Large intestine (tissue), 3 donors: ENCODE results near the gene MGP. TPM values are rescaled to one million over a fixed set of nuclear protein-coding genes. Genes with fewer than 3 reads are reported as not detected.

Experiments used
- DNase-seq, 2 donors: peaks; one replicate each; pipeline versions ENCODE4 v3.0.0 to v3.0.0-alpha.2; 2013
- H3K27ac ChIP-seq: one replicate; pipeline ENCODE4 v1.5.1; 2013; ENCODE audit warnings: low read length
- H3K27me3 ChIP-seq: 2 replicates; pipeline ENCODE4 v1.6.1; 2013; ENCODE audit warnings: low read length; ENCODE audit not compliant: control insufficient read depth, insufficient read depth
- H3K36me3 ChIP-seq: 2 replicates; pipeline ENCODE4 v1.6.1; 2013; ENCODE audit warnings: low read length; ENCODE audit not compliant: control insufficient read depth, insufficient read depth
- H3K4me1 ChIP-seq: one replicate; pipeline ENCODE4 v1.6.1; 2013; ENCODE audit warnings: low read length; ENCODE audit not compliant: control insufficient read depth, insufficient read depth
- H3K4me3 ChIP-seq: one replicate; pipeline ENCODE4 v1.5.1; 2013; ENCODE audit warnings: low read length
- H3K9me3 ChIP-seq: one replicate; pipeline ENCODE4 v1.6.1; 2013; ENCODE audit warnings: mild to moderate bottlenecking, low read depth, low read length, moderate library complexity; ENCODE audit not compliant: control insufficient read depth
- WGBS: methylation state at CpG from one replicate; pipeline ENCODE4 v1.1.5; 2013; ENCODE audit warnings: low lambda C conversion rate; ENCODE audit not compliant: insufficient coverage; 5-methylcytosine and 5-hydroxymethylcytosine counted together
- polyA plus RNA-seq: library from polyadenylated mRNA; unstranded; fragments of 120-200 nt; gene quantifications from one replicate; pipeline ENCODE4 v1.2.1, GENCODE V29; 2013

The MGP gene
- polyA plus RNA-seq, 1 donor = 152 TPM

GRCh38 chr12:14871886-14872285 lies 13.8 kb downstream of the MGP start:
- H3K4me3 ChIP-seq = no peak overlapping the region
- no peak for DNase-seq
- H3K27ac ChIP-seq = no peak overlapping the region
- H3K27me3 ChIP-seq = no peaks in the 10 kb centered on the region
- H3K36me3 ChIP-seq = no peaks in the 10 kb centered on the region
- 100% methylated on average over 1 of the region's 1 CpG for WGBS
- no peaks in the 10 kb centered on the region for H3K4me1 ChIP-seq
- no peaks in the 10 kb centered on the region for H3K9me3 ChIP-seq

GRCh38 chr12:14871247-14871646 lies 14.4 kb downstream of the MGP start:
- Histone ChIP-seq H3K36me3 (no peaks in the 10 kb centered on the region), H3K9me3 (no peaks in the 10 kb centered on the region), H3K4me1 (no peaks in the 10 kb centered on the region), H3K4me3 (no peak overlapping the region), H3K27ac (no peak overlapping the region), H3K27me3 (no peaks in the 10 kb centered on the region)
- no CpG with 5 or more reads among the region's 1 CpG for WGBS
- DNase-seq = no peak

DNA sequence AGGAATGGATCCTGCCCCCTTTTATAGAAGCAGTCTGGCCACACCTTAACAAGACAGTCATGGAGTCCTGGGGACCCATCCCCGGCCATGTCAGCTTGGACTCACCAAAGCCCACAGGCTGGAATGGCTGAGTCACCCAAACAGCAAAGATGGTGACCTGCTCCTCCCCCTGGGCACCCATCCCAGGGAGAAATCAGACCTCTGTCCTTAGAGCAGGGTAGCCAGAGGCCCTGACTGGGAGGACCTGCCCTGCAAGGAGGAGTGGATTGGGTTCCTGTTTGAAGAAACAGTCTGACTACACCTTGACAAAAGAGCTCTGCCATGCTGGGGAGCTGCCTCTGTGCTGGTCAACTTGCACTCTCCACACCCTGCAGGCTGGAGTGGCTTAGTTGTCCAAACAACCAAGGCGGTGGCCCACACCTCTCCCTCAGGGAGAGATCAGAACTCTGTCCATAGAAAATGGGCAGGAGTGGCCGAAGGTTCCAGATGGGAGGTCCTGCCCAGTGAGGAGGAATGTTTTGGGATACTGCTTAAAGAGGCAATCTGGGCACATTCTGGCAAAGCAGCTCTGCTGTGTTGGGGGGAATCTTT lies 16.6 kb downstream of the MGP start:
- H3K4me1 ChIP-seq = no peaks in the 10 kb centered on the region
- H3K9me3 ChIP-seq = no peaks in the 10 kb centered on the region
- H3K36me3 ChIP-seq = no peaks in the 10 kb centered on the region
- H3K27ac ChIP-seq = no peak overlapping the region
- WGBS = no CpG with 5 or more reads among the region's 3 CpGs
- no peak for DNase-seq
- no peaks in the 10 kb centered on the region for H3K27me3 ChIP-seq
- H3K4me3 ChIP-seq = no peak overlapping the region

- Histone ChIP-seq H3K9me3 (no peaks in the 10 kb centered on the region), H3K36me3 (no peaks in the 10 kb centered on the region), H3K4me3 (no peak overlapping the region), H3K27ac (no peak overlapping the region), H3K4me1 (no peaks in the 10 kb centered on the region), H3K27me3 (no peaks in the 10 kb centered on the region)
- DNase-seq = no peak
Observed at GRCh38 chr12:14860490-14860889, 25.2 kb downstream of the MGP start.

DNA sequence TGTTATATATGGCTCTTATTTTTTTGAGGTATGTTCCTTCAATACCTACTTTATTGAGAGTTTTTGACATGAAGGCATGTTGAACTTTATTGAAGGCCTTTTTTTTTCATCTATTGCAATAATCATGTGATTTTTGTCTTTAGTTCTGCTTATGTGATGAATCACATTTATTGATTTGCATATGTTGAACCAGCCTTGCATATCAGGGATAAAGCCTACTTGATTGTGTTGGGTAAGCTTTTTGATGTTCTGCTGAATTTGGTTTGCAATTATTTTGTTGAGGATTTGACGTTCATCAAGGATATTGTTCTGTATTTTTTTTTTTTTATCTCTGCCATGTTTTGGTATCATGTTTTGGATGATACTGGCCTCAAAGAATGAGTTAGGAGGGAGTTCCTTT lies 27.1 kb downstream of the MGP start:
- H3K27me3 ChIP-seq = no peaks in the 10 kb centered on the region
- no peak for DNase-seq
- no peak overlapping the region for H3K27ac ChIP-seq
- no peaks in the 10 kb centered on the region for H3K36me3 ChIP-seq
- H3K4me1 ChIP-seq = no peaks in the 10 kb centered on the region
- no CpG with 5 or more reads among the region's 1 CpG for WGBS
- no peaks in the 10 kb centered on the region for H3K9me3 ChIP-seq
- H3K4me3 ChIP-seq = no peak overlapping the region

GRCh38 chr12:14854586-14855183 lies 31.0 kb downstream of the MGP start:
- no peak for DNase-seq
- Histone ChIP-seq H3K4me3 (no peak overlapping the region), H3K36me3 (no peaks in the 10 kb centered on the region), H3K27ac (no peak overlapping the region), H3K4me1 (no peaks in the 10 kb centered on the region), H3K9me3 (no peaks in the 10 kb centered on the region), H3K27me3 (no peaks in the 10 kb centered on the region)
- no CpG with 5 or more reads among the region's 6 CpGs for WGBS

- no peaks in the 10 kb centered on the region for H3K36me3 ChIP-seq
- H3K27ac ChIP-seq = no peak overlapping the region
- no peak overlapping the region for H3K4me3 ChIP-seq
- 71% methylated on average over 1 of the region's 3 CpGs for WGBS
- H3K4me1 ChIP-seq = no peaks in the 10 kb centered on the region
- DNase-seq = no peak
- H3K9me3 ChIP-seq = no peaks in the 10 kb centered on the region
- no peaks in the 10 kb centered on the region for H3K27me3 ChIP-seq
Observed at GRCh38 chr12:14853961-14854360, 31.7 kb downstream of the MGP start.

DNA sequence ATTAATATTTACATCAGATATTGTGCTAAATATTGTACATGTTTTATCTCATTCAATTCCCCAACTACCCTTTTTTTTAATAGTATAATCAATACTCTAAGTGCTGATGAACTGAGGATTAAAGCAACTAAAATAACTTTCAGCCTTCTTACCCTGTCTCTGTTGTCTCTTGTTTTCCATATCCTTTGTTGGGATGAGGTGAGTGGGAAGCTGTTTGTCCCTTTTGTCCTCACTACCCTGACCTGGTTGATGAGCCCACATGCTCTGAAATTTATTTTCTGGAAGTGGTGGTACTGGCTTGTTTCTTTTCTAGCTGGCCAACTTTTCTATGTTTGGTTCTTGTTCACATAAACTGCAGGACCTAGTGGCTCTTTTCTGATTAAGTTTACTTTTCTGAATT lies 32.8 kb downstream of the MGP start:
- Histone ChIP-seq H3K9me3 (no peaks in the 10 kb centered on the region), H3K27me3 (no peaks in the 10 kb centered on the region), H3K36me3 (no peaks in the 10 kb centered on the region), H3K27ac (no peak overlapping the region), H3K4me3 (no peak overlapping the region), H3K4me1 (no peaks in the 10 kb centered on the region)
- no peak for DNase-seq

- DNase-seq = no peak
- H3K9me3 ChIP-seq = no peaks in the 10 kb centered on the region
- no CpG with 5 or more reads among the region's 1 CpG for WGBS
- H3K4me1 ChIP-seq = peaks cover 4% of the 10 kb centered on the region
- no peak overlapping the region for H3K27ac ChIP-seq
- no peak overlapping the region for H3K4me3 ChIP-seq
- no peaks in the 10 kb centered on the region for H3K36me3 ChIP-seq
- no peaks in the 10 kb centered on the region for H3K27me3 ChIP-seq
Observed at GRCh38 chr12:14850929-14851663, 34.6 kb downstream of the MGP start.

DNA sequence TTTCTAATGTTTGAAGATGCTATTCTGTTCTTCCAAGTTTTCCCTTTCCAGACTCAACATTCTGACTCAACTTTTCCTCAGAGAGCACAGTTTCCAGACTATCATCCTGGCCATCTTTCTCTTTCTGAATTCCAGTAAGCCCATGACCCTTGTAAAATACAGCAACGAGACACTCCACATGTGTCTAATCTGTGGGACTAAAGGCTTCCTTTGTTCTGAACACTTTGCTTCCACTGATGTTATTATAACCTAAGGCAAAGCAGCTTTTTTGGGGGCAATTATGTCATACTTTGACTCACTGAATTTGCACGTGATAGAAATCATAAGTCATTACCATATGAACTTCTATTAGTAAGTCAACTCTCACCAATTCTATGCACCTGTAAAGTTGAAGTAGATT lies 36.0 kb downstream of the MGP start:
- Histone ChIP-seq H3K4me1 (peaks cover 4% of the 10 kb centered on the region), H3K4me3 (no peak overlapping the region), H3K36me3 (no peaks in the 10 kb centered on the region), H3K27me3 (no peaks in the 10 kb centered on the region), H3K27ac (no peak overlapping the region), H3K9me3 (no peaks in the 10 kb centered on the region)
- no CpG with 5 or more reads among the region's 2 CpGs for WGBS
- DNase-seq = no peak
